ENCODE data around the gene FCRLA. TPM values are rescaled to one million over a fixed set of nuclear protein-coding genes. Genes with fewer than 3 reads are reported as not detected.

Gene FCRLA
- total RNA-seq, 1 experiment from 2014 or later: 0.15 TPM

DNA sequence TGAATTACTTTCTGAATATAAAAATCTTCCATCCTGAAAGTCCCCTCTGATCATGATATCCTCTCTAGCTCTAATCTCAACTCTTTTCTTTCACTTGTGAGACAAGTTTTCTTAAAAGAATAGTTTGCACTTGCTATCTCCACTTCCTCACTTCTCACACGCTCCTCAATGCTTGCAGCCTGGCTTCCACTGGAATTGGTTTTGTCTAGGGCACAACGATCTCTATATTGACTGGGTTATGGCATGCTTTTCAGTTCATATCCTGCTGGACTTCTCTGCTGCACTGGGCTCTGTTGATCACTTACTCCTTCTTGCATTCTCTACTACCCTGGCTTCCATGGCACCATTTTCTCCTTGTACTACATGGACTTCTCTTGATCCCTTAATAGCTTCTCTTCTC lies 474 bp downstream of the FCRLA start (continued):
- TF ChIP-seq, protein P1, sequence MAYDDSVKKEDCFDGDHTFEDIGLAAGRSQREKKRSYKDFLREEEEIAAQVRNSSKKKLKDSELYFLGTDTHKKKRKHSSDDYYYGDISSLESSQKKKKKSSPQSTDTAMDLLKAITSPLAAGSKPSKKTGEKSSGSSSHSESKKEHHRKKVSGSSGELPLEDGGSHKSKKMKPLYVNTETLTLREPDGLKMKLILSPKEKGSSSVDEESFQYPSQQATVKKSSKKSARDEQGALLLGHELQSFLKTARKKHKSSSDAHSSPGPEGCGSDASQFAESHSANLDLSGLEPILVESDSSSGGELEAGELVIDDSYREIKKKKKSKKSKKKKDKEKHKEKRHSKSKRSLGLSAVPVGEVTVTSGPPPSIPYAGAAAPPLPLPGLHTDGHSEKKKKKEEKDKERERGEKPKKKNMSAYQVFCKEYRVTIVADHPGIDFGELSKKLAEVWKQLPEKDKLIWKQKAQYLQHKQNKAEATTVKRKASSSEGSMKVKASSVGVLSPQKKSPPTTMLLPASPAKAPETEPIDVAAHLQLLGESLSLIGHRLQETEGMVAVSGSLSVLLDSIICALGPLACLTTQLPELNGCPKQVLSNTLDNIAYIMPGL (CRISPR knock-in tag; IDR thresholded peaks at IDR 0.05): no peak

DNA sequence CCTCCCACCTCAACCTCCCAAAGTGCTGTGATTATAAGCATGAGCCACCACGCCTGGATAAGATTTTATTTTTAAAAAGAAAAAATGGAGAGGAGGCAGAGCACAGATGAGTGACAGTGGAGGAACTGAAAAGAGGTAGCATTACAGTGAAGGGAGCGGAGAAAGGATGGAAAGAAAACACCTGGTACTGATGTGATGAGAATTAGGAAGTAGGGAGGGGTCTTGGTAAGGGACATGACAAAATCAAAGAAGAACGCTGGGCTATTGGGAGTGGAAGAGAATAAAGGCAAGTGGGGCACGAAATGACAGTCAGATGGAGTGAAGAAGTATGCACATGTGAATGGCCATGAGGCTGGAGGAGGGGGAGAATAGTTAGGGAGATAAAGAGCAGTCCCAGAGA lies 2.3 kb downstream of the FCRLA start:
- ChIA-PET CTCF (no interaction called here), POLR2A (no interaction called here)
- no peak for ATAC-seq
- no peak for DNase-seq (ENCODE audit: low spot score)
- TF ChIP-seq, protein P2, sequence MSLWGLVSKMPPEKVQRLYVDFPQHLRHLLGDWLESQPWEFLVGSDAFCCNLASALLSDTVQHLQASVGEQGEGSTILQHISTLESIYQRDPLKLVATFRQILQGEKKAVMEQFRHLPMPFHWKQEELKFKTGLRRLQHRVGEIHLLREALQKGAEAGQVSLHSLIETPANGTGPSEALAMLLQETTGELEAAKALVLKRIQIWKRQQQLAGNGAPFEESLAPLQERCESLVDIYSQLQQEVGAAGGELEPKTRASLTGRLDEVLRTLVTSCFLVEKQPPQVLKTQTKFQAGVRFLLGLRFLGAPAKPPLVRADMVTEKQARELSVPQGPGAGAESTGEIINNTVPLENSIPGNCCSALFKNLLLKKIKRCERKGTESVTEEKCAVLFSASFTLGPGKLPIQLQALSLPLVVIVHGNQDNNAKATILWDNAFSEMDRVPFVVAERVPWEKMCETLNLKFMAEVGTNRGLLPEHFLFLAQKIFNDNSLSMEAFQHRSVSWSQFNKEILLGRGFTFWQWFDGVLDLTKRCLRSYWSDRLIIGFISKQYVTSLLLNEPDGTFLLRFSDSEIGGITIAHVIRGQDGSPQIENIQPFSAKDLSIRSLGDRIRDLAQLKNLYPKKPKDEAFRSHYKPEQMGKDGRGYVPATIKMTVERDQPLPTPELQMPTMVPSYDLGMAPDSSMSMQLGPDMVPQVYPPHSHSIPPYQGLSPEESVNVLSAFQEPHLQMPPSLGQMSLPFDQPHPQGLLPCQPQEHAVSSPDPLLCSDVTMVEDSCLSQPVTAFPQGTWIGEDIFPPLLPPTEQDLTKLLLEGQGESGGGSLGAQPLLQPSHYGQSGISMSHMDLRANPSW (CRISPR knock-in tag; conservative IDR thresholded peaks at IDR 0.05; ENCODE audit: low read depth): no peak
- TF ChIP-seq ZNF416 (CRISPR knock-in tag; IDR thresholded peaks at IDR 0.05) (no peak), ZNF219 (CRISPR knock-in tag; IDR thresholded peaks at IDR 0.05; ENCODE audit: borderline replicate concordance) (no peak)
- H3K27me3 Mint-ChIP-seq (ENCODE audit: low read depth): peaks cover 4% of the 10 kb centered on the region
- H3K4me3 Mint-ChIP-seq: no peak overlapping the region
- no peak overlapping the region for H3K27ac Mint-ChIP-seq
- H3K4me1 Mint-ChIP-seq: peaks cover 7% of the 10 kb centered on the region
- H3K36me3 Mint-ChIP-seq: no peaks in the 10 kb centered on the region
- H3K9me3 Mint-ChIP-seq: no peaks in the 10 kb centered on the region

DNA sequence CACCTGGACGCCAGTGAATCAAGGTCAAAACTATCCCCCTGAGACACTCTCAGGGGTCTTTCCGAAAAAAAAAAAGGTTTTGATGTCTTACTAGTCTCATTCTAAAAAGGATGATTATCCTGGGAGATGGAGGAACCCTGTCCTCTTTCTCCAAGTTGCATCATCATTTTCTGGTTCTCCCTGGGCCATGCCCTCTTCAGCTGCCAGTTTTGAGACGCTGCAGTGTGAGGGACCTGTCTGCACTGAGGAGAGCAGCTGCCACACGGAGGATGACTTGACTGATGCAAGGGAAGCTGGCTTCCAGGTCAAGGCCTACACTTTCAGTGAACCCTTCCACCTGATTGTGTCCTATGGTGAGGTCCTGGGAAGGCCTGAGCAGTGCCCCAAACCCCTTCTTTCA lies 3.5 kb downstream of the FCRLA start:
- Mint-ChIP-seq H3K4me3 (no peak overlapping the region), H3K27me3 (ENCODE audit: low read depth) (peaks cover 4% of the 10 kb centered on the region), H3K4me1 (peaks cover 7% of the 10 kb centered on the region), H3K9me3 (no peaks in the 10 kb centered on the region), H3K36me3 (no peaks in the 10 kb centered on the region), H3K27ac (no peak overlapping the region)
- DNase-seq (ENCODE audit: low spot score) (no peak), ATAC-seq (no peak)
- ChIA-PET CTCF (no interaction called here), POLR2A (no interaction called here)
- TF ChIP-seq ZBTB21 (CRISPR knock-in tag; IDR thresholded peaks at IDR 0.05; ENCODE audit: borderline replicate concordance): no peak
- no peak for TF ChIP-seq TEAD4 (CRISPR knock-in tag; IDR thresholded peaks at IDR 0.05)
- no peak for TF ChIP-seq RORB (CRISPR knock-in tag; IDR thresholded peaks at IDR 0.05)
- TF ChIP-seq, protein P3, sequence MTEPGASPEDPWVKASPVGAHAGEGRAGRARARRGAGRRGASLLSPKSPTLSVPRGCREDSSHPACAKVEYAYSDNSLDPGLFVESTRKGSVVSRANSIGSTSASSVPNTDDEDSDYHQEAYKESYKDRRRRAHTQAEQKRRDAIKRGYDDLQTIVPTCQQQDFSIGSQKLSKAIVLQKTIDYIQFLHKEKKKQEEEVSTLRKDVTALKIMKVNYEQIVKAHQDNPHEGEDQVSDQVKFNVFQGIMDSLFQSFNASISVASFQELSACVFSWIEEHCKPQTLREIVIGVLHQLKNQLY (CRISPR knock-in tag; IDR thresholded peaks at IDR 0.05): no peak
- TF ChIP-seq, protein P4, sequence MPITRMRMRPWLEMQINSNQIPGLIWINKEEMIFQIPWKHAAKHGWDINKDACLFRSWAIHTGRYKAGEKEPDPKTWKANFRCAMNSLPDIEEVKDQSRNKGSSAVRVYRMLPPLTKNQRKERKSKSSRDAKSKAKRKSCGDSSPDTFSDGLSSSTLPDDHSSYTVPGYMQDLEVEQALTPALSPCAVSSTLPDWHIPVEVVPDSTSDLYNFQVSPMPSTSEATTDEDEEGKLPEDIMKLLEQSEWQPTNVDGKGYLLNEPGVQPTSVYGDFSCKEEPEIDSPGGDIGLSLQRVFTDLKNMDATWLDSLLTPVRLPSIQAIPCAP (CRISPR knock-in tag; IDR thresholded peaks at IDR 0.05): no peak
- TF ChIP-seq, protein P5, sequence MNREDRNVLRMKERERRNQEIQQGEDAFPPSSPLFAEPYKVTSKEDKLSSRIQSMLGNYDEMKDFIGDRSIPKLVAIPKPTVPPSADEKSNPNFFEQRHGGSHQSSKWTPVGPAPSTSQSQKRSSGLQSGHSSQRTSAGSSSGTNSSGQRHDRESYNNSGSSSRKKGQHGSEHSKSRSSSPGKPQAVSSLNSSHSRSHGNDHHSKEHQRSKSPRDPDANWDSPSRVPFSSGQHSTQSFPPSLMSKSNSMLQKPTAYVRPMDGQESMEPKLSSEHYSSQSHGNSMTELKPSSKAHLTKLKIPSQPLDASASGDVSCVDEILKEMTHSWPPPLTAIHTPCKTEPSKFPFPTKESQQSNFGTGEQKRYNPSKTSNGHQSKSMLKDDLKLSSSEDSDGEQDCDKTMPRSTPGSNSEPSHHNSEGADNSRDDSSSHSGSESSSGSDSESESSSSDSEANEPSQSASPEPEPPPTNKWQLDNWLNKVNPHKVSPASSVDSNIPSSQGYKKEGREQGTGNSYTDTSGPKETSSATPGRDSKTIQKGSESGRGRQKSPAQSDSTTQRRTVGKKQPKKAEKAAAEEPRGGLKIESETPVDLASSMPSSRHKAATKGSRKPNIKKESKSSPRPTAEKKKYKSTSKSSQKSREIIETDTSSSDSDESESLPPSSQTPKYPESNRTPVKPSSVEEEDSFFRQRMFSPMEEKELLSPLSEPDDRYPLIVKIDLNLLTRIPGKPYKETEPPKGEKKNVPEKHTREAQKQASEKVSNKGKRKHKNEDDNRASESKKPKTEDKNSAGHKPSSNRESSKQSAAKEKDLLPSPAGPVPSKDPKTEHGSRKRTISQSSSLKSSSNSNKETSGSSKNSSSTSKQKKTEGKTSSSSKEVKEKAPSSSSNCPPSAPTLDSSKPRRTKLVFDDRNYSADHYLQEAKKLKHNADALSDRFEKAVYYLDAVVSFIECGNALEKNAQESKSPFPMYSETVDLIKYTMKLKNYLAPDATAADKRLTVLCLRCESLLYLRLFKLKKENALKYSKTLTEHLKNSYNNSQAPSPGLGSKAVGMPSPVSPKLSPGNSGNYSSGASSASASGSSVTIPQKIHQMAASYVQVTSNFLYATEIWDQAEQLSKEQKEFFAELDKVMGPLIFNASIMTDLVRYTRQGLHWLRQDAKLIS (CRISPR knock-in tag; IDR thresholded peaks at IDR 0.05; ENCODE audit: borderline replicate concordance): no peak
- TF ChIP-seq, protein P6, sequence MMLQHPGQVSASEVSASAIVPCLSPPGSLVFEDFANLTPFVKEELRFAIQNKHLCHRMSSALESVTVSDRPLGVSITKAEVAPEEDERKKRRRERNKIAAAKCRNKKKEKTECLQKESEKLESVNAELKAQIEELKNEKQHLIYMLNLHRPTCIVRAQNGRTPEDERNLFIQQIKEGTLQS (CRISPR knock-in tag; conservative IDR thresholded peaks at IDR 0.05): no peak
- TF ChIP-seq, protein P7, sequence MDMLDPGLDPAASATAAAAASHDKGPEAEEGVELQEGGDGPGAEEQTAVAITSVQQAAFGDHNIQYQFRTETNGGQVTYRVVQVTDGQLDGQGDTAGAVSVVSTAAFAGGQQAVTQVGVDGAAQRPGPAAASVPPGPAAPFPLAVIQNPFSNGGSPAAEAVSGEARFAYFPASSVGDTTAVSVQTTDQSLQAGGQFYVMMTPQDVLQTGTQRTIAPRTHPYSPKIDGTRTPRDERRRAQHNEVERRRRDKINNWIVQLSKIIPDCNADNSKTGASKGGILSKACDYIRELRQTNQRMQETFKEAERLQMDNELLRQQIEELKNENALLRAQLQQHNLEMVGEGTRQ (CRISPR knock-in tag; IDR thresholded peaks at IDR 0.05): no peak
- TF ChIP-seq, protein P8, sequence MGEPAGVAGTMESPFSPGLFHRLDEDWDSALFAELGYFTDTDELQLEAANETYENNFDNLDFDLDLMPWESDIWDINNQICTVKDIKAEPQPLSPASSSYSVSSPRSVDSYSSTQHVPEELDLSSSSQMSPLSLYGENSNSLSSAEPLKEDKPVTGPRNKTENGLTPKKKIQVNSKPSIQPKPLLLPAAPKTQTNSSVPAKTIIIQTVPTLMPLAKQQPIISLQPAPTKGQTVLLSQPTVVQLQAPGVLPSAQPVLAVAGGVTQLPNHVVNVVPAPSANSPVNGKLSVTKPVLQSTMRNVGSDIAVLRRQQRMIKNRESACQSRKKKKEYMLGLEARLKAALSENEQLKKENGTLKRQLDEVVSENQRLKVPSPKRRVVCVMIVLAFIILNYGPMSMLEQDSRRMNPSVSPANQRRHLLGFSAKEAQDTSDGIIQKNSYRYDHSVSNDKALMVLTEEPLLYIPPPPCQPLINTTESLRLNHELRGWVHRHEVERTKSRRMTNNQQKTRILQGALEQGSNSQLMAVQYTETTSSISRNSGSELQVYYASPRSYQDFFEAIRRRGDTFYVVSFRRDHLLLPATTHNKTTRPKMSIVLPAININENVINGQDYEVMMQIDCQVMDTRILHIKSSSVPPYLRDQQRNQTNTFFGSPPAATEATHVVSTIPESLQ (CRISPR knock-in tag; IDR thresholded peaks at IDR 0.05): no peak
